Activated naive CD8-positive, alpha-beta T cell treated with anti-CD3 and anti-CD28 coated beads, Interleukin-2, amount 10 ng/mL, durations not matched to agents 7 days and 5 days (primary cell): ENCODE data around the gene BMERB1. TPM values are rescaled to one million over a fixed set of nuclear protein-coding genes. Genes with fewer than 3 reads are reported as not detected.
"Not testable (repeated sequence)": the region's sequence is repeated elsewhere in the genome, so short reads cannot be mapped to it uniquely, and the experiment has no call there.

Experiments
- ATAC-seq: fragments of 150-1000 bp; cut with Tn5 transposase; one replicate; pipeline ENCODE4 v1.10.0; 2021; ENCODE audit warnings: low read depth, moderate library complexity
- POLR2A ChIA-PET: fragments of 350-600 bp; sonication (Branson Sonifier 250); formaldehyde crosslinking; loops from one replicate; lab custom pipeline; 2021; ENCODE audit warnings: antibody characterized with exemption; lab: Charles Lee
- DNase-seq: peaks from one replicate; pipeline ENCODE4 v3.0.0; 2021
- H3K27ac Mint-ChIP-seq: one replicate; pipeline ENCODE4 v1.8.0; 2022; ENCODE audit warnings: mild to moderate bottlenecking, mixed read lengths
- H3K27me3 Mint-ChIP-seq: one replicate; pipeline ENCODE4 v1.8.0; 2022; ENCODE audit warnings: mild to moderate bottlenecking, moderate library complexity, mixed read lengths
- H3K36me3 Mint-ChIP-seq: one replicate; pipeline ENCODE4 v1.8.0; 2021; ENCODE audit warnings: mild to moderate bottlenecking, mixed read lengths
- H3K4me1 Mint-ChIP-seq: one replicate; pipeline ENCODE4 v1.8.0; 2021; ENCODE audit warnings: mixed read lengths
- H3K4me3 Mint-ChIP-seq: one replicate; pipeline ENCODE4 v1.8.0; 2022; ENCODE audit warnings: mild to moderate bottlenecking, moderate library complexity, mixed read lengths
- H3K9me3 Mint-ChIP-seq: one replicate; pipeline ENCODE4 v1.8.0; 2021; ENCODE audit warnings: mixed read lengths
- total RNA-seq, 2 experiments: library from RNA; stranded (reverse); gene quantifications; one replicate each; pipeline ENCODE4 v1.2.3, GENCODE V29; 2021

BMERB1 gene
- total RNA-seq, 2 experiments from 2014 or later: 3.7 to 4.1 TPM

DNA sequence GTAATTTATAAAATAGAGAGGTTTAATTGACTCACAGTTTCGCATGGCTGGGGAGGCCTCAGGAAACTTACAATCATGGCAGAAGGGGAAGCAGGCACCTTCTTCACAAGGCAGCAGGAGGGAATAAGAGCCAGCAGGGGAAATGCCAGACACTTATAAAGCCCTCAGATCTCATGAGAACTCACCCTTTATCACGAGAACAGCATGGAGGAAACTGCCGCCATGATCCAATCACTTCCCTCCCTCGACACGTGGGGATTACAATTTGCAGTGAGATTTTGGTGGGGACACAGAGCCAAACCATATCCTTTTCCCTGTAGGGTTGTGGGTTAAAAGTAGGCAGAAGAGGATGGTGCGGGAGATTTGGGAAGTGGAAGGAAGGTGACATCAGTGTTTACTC lies 101.4 kb downstream of the BMERB1 start:
- Mint-ChIP-seq H3K27me3 (peaks cover 2% of the 10 kb centered on the region), H3K9me3 (no peaks in the 10 kb centered on the region), H3K27ac (no peak overlapping the region), H3K4me3 (no peak overlapping the region), H3K4me1 (no peaks in the 10 kb centered on the region), H3K36me3 (no peaks in the 10 kb centered on the region)
- no peak for ATAC-seq
- no peak for DNase-seq
- POLR2A ChIA-PET: no interaction called here

DNA sequence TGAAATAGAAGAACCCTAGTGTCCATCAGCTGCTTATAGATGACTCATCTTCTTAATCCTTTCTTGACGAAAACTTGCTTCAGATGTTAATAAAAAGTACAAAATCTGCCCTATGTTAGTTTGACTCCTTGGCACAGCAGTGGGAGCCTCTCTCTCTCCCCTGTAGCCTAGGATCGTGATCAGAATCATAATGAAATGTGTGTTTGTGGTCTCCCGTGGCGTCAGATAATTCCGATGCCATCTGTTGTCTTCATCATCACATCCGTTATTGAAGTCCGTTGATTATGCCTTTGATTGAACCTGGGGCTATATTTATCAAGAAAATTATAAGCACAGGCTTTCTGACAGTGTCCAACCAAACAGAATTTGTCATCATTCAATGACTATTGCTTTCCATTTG lies 102.5 kb downstream of the BMERB1 start:
- Mint-ChIP-seq H3K36me3 (no peaks in the 10 kb centered on the region), H3K27ac (no peak overlapping the region), H3K9me3 (no peaks in the 10 kb centered on the region), H3K27me3 (peaks cover 2% of the 10 kb centered on the region), H3K4me3 (no peak overlapping the region), H3K4me1 (no peaks in the 10 kb centered on the region)
- no peak for DNase-seq
- POLR2A ChIA-PET: no interaction called here
- ATAC-seq: no peak

- H3K27me3 Mint-ChIP-seq: peaks cover 2% of the 10 kb centered on the region
- POLR2A ChIA-PET: no interaction called here
- no peak for DNase-seq
- no peak for ATAC-seq
- H3K36me3 Mint-ChIP-seq: no peaks in the 10 kb centered on the region
- no peak overlapping the region for H3K27ac Mint-ChIP-seq
- H3K4me1 Mint-ChIP-seq: no peaks in the 10 kb centered on the region
- H3K4me3 Mint-ChIP-seq: no peak overlapping the region
- no peaks in the 10 kb centered on the region for H3K9me3 Mint-ChIP-seq
These were observed 104.1 kb downstream of the BMERB1 start for GRCh38 chr16:15538507-15538906.

DNA sequence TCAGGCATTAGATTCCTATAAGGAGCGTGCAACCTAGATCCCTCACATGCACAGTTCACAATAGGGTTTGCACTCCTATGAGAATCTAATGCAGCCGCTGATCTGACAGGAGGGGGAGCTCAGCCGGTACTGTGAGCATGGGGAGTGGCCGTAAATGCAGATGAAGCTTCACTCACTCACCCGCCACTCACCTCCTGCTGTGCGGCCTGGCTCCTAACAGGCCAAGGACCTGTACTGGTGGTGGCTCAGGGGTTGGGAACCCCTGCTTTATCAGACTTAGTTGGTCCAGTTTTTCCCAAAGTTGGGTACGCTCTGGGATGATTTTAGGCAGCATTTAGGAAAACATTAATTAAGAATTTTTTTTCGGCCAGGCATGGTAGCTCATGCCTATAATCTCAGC lies 104.8 kb downstream of the BMERB1 start:
- H3K36me3 Mint-ChIP-seq: no peaks in the 10 kb centered on the region
- H3K27me3 Mint-ChIP-seq: peaks cover 2% of the 10 kb centered on the region
- no peak overlapping the region for H3K27ac Mint-ChIP-seq
- no peak for DNase-seq
- H3K4me1 Mint-ChIP-seq: no peaks in the 10 kb centered on the region
- H3K4me3 Mint-ChIP-seq: no peak overlapping the region
- no peak for ATAC-seq
- H3K9me3 Mint-ChIP-seq: no peaks in the 10 kb centered on the region
- POLR2A ChIA-PET: no interaction called here

DNA sequence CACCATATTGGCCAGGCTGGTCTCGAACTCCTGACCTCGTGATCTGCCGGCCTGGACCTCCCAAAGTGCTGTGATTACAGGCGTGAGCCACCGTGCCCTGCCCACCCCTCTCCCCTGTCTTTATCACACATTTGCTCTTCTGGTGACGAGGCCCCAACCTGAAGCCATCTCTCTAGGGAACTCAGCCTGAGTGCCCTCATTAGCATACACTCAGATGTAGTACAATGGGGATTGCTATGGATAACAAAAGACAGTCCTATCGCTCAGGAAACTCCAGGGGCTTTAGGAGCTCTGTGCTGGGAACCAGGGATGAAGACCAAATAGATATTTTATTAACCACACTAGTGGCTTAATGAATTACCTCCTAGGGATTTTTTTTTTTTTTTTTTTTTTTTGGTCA lies 107.9 kb downstream of the BMERB1 start:
- DNase-seq (no peak), ATAC-seq (no peak)
- no peaks in the 10 kb centered on the region for H3K4me1 Mint-ChIP-seq
- H3K36me3 Mint-ChIP-seq: no peaks in the 10 kb centered on the region
- H3K27ac Mint-ChIP-seq: no peak overlapping the region
- H3K4me3 Mint-ChIP-seq: no peak overlapping the region
- H3K27me3 Mint-ChIP-seq: no peaks in the 10 kb centered on the region
- no peaks in the 10 kb centered on the region for H3K9me3 Mint-ChIP-seq
- POLR2A ChIA-PET: interaction anchor here (0.7 kb wide), 1 partner anchor 13 kb away, joined by 5 read pairs; no protein-coding TSS in a partner anchor

- Mint-ChIP-seq H3K27me3 (no peaks in the 10 kb centered on the region), H3K36me3 (no peaks in the 10 kb centered on the region), H3K9me3 (no peaks in the 10 kb centered on the region), H3K4me1 (no peaks in the 10 kb centered on the region), H3K27ac (no peak overlapping the region), H3K4me3 (no peak overlapping the region)
- DNase-seq (no peak), ATAC-seq (no peak)
- POLR2A ChIA-PET: no interaction called here
These were observed 108.5 kb downstream of the BMERB1 start for GRCh38 chr16:15542734-15543347.

- ATAC-seq: no peak
These were observed 110.0 kb downstream of the BMERB1 start for GRCh38 chr16:15544405-15544804.

GRCh38 chr16:15545544-15545943 lies 111.2 kb downstream of the BMERB1 start:
- DNase-seq: no peak
- POLR2A ChIA-PET: no interaction called here
- Mint-ChIP-seq H3K36me3 (no peaks in the 10 kb centered on the region), H3K9me3 (no peaks in the 10 kb centered on the region), H3K27ac (no peak overlapping the region), H3K27me3 (no peaks in the 10 kb centered on the region), H3K4me3 (no peak overlapping the region), H3K4me1 (no peaks in the 10 kb centered on the region)
- ATAC-seq: no peak

More at GRCh38 chr16:15544405-15544804, 110.0 kb downstream of the BMERB1 start:
- Mint-ChIP-seq H3K4me3 (no peak overlapping the region), H3K27me3 (no peaks in the 10 kb centered on the region), H3K27ac (no peak overlapping the region), H3K36me3 (no peaks in the 10 kb centered on the region), H3K9me3 (no peaks in the 10 kb centered on the region), H3K4me1 (no peaks in the 10 kb centered on the region)
- POLR2A ChIA-PET: no interaction called here
- DNase-seq: no peak

DNA sequence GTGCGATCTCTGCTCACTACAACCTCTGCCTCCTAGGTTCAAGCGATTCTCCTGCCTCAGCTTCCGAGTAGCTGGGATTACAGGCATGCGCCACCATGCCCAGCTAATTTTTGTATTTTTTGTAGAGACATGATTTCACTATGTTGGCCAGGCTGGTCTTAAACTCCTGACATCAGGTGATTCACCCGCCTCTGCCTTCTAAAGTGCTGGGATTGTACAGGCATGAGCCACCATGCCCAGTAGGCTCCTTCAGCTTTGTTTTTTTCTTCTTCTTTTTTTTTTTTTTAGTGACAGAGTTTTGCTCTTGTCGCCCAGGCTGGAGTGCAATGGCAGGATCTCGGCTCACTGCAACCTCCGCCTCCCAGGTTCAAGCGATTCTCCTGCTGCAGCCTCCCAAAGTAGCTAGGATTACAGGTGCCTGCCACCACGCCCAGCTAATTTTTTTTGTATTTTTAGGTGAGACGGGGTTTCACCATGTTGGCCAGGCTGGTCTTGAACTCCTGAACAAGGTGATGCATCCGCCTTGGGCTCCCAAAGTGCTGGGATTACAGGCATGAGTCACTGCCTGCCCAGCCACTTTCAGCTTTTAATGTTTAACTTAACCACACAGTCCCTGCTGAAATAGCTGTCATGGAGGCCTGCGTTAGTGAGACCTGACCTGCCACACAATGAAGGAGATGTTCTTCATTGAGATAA lies 112.8 kb downstream of the BMERB1 start:
- H3K36me3 Mint-ChIP-seq, H3K27me3 Mint-ChIP-seq, ATAC-seq, DNase-seq, H3K9me3 Mint-ChIP-seq, H3K4me3 Mint-ChIP-seq, H3K4me1 Mint-ChIP-seq, POLR2A ChIA-PET, H3K27ac Mint-ChIP-seq: not testable (repeated sequence)

DNA sequence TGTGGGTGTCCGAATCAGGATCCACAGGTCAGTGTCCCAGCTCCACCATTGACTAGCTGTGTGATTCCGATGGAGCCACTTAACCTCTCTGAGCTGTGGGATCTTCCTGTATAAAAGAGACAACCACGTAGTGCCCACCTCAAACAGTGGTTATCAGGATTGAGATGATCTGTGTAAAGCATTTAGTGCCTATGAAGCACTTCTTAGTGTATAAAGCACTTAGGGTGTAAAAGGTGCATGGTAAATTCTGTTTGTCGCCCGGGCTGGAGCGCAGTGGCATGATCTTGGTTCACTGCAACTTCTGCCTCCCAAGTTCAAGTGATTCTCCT lies 113.3 kb downstream of the BMERB1 start:
- no peaks in the 10 kb centered on the region for H3K4me1 Mint-ChIP-seq
- POLR2A ChIA-PET: no interaction called here
- no peaks in the 10 kb centered on the region for H3K27me3 Mint-ChIP-seq
- no peak for ATAC-seq
- no peak overlapping the region for H3K27ac Mint-ChIP-seq
- H3K4me3 Mint-ChIP-seq: no peak overlapping the region
- H3K36me3 Mint-ChIP-seq: no peaks in the 10 kb centered on the region
- H3K9me3 Mint-ChIP-seq: no peaks in the 10 kb centered on the region
- DNase-seq: no peak

DNA sequence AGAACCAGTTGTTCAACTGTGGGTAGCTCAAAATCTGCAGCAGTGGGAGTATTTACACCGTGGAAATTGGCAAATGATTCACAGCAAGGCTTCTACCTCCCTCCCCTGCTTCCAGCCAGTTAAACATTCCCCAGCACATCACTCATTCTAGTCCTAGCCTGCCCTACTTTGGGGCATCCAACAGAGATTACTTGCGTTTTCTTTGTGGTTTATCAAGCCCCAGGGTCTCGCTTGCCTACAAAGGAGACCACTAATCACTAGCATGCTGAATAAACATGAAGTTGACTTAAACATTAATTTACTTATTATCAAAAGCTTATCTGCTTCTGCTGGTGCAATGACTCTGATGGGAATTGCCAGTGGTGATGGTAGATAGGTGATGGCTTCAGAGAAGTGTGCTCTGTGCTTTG lies 114.1 kb downstream of the BMERB1 start:
- DNase-seq (no peak), ATAC-seq (no peak)
- H3K36me3 Mint-ChIP-seq: no peaks in the 10 kb centered on the region
- H3K27ac Mint-ChIP-seq: no peak overlapping the region
- H3K27me3 Mint-ChIP-seq: no peaks in the 10 kb centered on the region
- H3K9me3 Mint-ChIP-seq: no peaks in the 10 kb centered on the region
- no peak overlapping the region for H3K4me3 Mint-ChIP-seq
- POLR2A ChIA-PET: no interaction called here
- H3K4me1 Mint-ChIP-seq: no peaks in the 10 kb centered on the region

GRCh38 chr16:15552507-15552906 lies 118.1 kb downstream of the BMERB1 start:
- ATAC-seq: no peak
- H3K27ac Mint-ChIP-seq: no peak overlapping the region
- no peaks in the 10 kb centered on the region for H3K9me3 Mint-ChIP-seq

GRCh38 chr16:15553313-15554088 lies 119.1 kb downstream of the BMERB1 start:
- H3K9me3 Mint-ChIP-seq: no peaks in the 10 kb centered on the region
- H3K27me3 Mint-ChIP-seq: no peaks in the 10 kb centered on the region
- H3K36me3 Mint-ChIP-seq: no peaks in the 10 kb centered on the region
- POLR2A ChIA-PET: no interaction called here
- ATAC-seq (no peak), DNase-seq (no peak)
- H3K27ac Mint-ChIP-seq: no peak overlapping the region
- no peak overlapping the region for H3K4me3 Mint-ChIP-seq
- no peaks in the 10 kb centered on the region for H3K4me1 Mint-ChIP-seq

More at GRCh38 chr16:15552507-15552906, 118.1 kb downstream of the BMERB1 start:
- no peak for DNase-seq
- no peaks in the 10 kb centered on the region for H3K36me3 Mint-ChIP-seq
- POLR2A ChIA-PET: no interaction called here
- H3K4me1 Mint-ChIP-seq: no peaks in the 10 kb centered on the region
- H3K27me3 Mint-ChIP-seq: no peaks in the 10 kb centered on the region
- no peak overlapping the region for H3K4me3 Mint-ChIP-seq

DNA sequence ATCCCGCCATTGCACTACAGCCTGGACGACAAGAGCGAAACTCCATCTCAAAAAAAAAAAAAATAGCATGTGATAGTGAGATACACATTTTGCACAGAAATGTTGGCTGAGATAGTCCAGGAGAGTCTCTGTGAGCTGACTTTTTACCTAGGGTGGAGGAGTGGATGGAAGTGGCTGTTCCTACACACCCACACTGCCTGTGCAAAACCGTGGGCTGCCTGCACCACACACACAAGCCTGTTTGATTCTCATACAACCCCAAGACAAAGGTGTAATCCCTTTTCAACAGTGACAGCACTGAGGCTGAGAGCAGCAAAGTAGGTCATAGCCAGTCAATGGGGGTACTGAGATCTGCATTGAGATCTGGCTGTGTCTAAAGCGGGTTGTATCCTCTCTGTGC lies 121.7 kb downstream of the BMERB1 start:
- no peak for DNase-seq
- Mint-ChIP-seq H3K4me3 (no peak overlapping the region), H3K36me3 (no peaks in the 10 kb centered on the region), H3K9me3 (no peaks in the 10 kb centered on the region), H3K27ac (no peak overlapping the region), H3K27me3 (no peaks in the 10 kb centered on the region), H3K4me1 (no peaks in the 10 kb centered on the region)
- POLR2A ChIA-PET: no interaction called here
- no peak for ATAC-seq
